PC-9 (cell line): Measurements from ENCODE around the gene PCLO. TPM values are rescaled to one million over a fixed set of nuclear protein-coding genes. Genes with fewer than 3 reads are reported as not detected.
"Not testable (repeated sequence)": the region's sequence is repeated elsewhere in the genome, so short reads cannot be mapped to it uniquely, and the experiment has no call there.

Experiments
- BruUV-seq: library from RNA; stranded (reverse); fragments of 400-500 nt; replicated peaks from 2 replicates; lab custom pipeline; 2021; lab: Mats Ljungman, UMichigan
- CTCF ChIA-PET: fragments of 300-600 bp; sonication (Branson Sonifier 250); formaldehyde crosslinking; loops from one replicate; lab custom pipeline; 2022; ENCODE audit warnings: antibody characterized with exemption; lab: Charles Lee
- POLR2A ChIA-PET: fragments of 300-600 bp; sonication (Branson Sonifier 250); formaldehyde crosslinking; loops from one replicate; lab custom pipeline; 2022; ENCODE audit warnings: antibody characterized with exemption; ENCODE audit not compliant: unreplicated experiment; lab: Charles Lee
- DNase-seq, 2 experiments: peaks; one replicate each; pipeline versions ENCODE4 v3.0.0 to v3.0.0-alpha.2; 2015 to 2022; ENCODE audit warnings: mixed read lengths in 1 of 2
- H2AFZ ChIP-seq: fragments of 200-600 bp; sonication (generic); 2 replicates; pipeline ENCODE4 v1.8.1; 2017; ENCODE audit warnings: antibody characterized with exemption
- H3F3A ChIP-seq: fragments of 200-600 bp; sonication (generic); 2 replicates; pipeline ENCODE4 v1.8.1; 2017; ENCODE audit warnings: antibody characterized with exemption, mild to moderate bottlenecking, low read depth; ENCODE audit not compliant: insufficient read depth
- H3K27ac ChIP-seq: fragments of 200-600 bp; sonication (generic); 2 replicates; pipeline ENCODE4 v1.6.1; 2016; ENCODE audit warnings: mixed run types
- H3K27me3 ChIP-seq: fragments of 200-600 bp; sonication (generic); 2 replicates; pipeline ENCODE4 v1.6.1; 2016; ENCODE audit warnings: low read depth, mixed run types; ENCODE audit not compliant: insufficient read depth
- H3K36me3 ChIP-seq: fragments of 200-600 bp; sonication (generic); 2 replicates; pipeline ENCODE4 v1.6.1; 2016; ENCODE audit warnings: low read depth, mixed run types
- H3K4me1 ChIP-seq: fragments of 200-600 bp; sonication (generic); replicated peaks from 2 replicates; pipeline ENCODE4 v1.6.1; 2016; ENCODE audit warnings: mixed run types; ENCODE audit not compliant: insufficient read depth
- H3K4me2 ChIP-seq: fragments of 200-600 bp; sonication (generic); 2 replicates; pipeline ENCODE4 v1.6.1; 2017; ENCODE audit warnings: mixed run types
- H3K4me3 ChIP-seq: fragments of 200-600 bp; sonication (generic); 2 replicates; pipeline ENCODE4 v1.6.1; 2016; ENCODE audit warnings: mixed run types
- H3K79me2 ChIP-seq: fragments of 200-600 bp; sonication (generic); 2 replicates; pipeline ENCODE4 v1.6.1; 2017; ENCODE audit warnings: low read depth, mixed run types
- H3K9me2 ChIP-seq: fragments of 200-600 bp; sonication (generic); 2 replicates; pipeline ENCODE4 v1.8.1; 2017; ENCODE audit warnings: mild to moderate bottlenecking; ENCODE audit not compliant: insufficient read depth
- H3K9me3 ChIP-seq: fragments of 200-600 bp; sonication (generic); 2 replicates; pipeline ENCODE4 v1.8.1; 2016; ENCODE audit warnings: low read depth; ENCODE audit not compliant: insufficient read depth
- H4K20me1 ChIP-seq: fragments of 200-600 bp; sonication (generic); 2 replicates; pipeline ENCODE4 v1.8.1; 2017; ENCODE audit not compliant: insufficient read depth
- EZH2 ChIP-seq: fragments of 200-600 bp; sonication (generic); IDR thresholded peaks from 2 replicates; pipeline ENCODE4 v1.8.0; 2017; ENCODE audit warnings: antibody characterized with exemption, low read depth
- intact Hi-C: fragments of 100-400 bp; cut with micrococcal nuclease; formaldehyde crosslinking; loops from one replicate; pipeline ENCODE4 v1.10.0; 2022; ENCODE audit not compliant: unreplicated experiment
- total RNA-seq: library from RNA; stranded (reverse); gene quantifications from 2 replicates; pipeline ENCODE4 v1.2.3, GENCODE V29; 2021
- TF ChIP-seq, protein P1 (sequence below): fragments of 200-600 bp; sonication (generic); conservative IDR thresholded peaks from 2 replicates; pipeline ENCODE4 v1.6.1; 2017; ENCODE audit warnings: mixed run types, antibody characterized with exemption, mild to moderate bottlenecking, moderate library complexity

PCLO gene
- total RNA-seq, 1 experiment from 2014 or later, result 4.0 TPM

DNA sequence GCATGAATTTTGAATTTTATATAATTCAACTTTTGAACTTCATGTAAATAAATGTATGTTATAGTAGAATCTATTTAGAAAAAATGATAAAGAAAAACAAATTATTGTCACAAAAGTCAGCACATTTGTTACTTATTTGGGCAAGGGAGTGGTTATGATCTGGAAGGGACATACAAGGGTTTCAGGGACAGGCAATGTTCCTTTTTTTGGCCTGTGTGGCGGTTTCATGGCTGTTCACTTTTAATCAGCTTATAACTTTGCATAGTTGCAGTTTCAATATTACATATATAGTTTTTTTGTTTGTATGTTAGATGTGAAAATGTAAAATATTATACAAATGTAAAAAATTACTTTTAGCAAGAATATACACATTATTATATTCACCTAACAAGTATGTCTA, 256.2 kb downstream of the PCLO start:
- Histone ChIP-seq H3K27me3 (no peaks in the 10 kb centered on the region), H3K27ac (no peak overlapping the region), H4K20me1 (no peaks in the 10 kb centered on the region), H3K36me3 (no peaks in the 10 kb centered on the region), H3K9me2 (no peaks in the 10 kb centered on the region), H3K4me2 (no peak overlapping the region), H3K9me3 (no peaks in the 10 kb centered on the region), H2AFZ (no peak overlapping the region), H3K79me2 (no peaks in the 10 kb centered on the region), H3K4me1 (no peaks in the 10 kb centered on the region), H3F3A (no peaks in the 10 kb centered on the region), H3K4me3 (no peak overlapping the region)
- TF ChIP-seq, protein P1, sequence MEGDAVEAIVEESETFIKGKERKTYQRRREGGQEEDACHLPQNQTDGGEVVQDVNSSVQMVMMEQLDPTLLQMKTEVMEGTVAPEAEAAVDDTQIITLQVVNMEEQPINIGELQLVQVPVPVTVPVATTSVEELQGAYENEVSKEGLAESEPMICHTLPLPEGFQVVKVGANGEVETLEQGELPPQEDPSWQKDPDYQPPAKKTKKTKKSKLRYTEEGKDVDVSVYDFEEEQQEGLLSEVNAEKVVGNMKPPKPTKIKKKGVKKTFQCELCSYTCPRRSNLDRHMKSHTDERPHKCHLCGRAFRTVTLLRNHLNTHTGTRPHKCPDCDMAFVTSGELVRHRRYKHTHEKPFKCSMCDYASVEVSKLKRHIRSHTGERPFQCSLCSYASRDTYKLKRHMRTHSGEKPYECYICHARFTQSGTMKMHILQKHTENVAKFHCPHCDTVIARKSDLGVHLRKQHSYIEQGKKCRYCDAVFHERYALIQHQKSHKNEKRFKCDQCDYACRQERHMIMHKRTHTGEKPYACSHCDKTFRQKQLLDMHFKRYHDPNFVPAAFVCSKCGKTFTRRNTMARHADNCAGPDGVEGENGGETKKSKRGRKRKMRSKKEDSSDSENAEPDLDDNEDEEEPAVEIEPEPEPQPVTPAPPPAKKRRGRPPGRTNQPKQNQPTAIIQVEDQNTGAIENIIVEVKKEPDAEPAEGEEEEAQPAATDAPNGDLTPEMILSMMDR, result no peak
- no peak for TF ChIP-seq EZH2
- no peak for DNase-seq
- intact Hi-C loops, result no loop called here
- BruUV-seq, result no TSS peak
- POLR2A ChIA-PET, result no interaction called here
- CTCF ChIA-PET, result no interaction called here

DNA sequence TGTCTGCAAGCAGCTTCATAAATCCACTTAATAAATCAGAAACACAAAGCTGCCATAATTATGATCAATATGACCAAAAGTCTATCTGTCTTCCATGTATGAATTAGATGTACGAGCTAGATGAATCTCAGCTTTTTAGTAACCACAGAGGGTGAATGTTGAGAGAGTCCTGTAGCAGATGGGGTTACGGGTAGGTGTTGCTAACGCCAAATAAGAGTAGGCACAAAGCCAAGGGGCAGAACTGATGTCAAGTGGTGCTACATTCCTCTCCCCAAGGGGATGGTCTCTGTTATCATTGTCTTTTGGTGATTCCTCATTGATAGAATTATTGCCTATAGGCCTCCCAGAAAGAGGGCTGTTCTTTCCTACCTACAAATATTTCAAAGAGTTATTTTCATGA, 257.8 kb downstream of the PCLO start:
- TF ChIP-seq, protein P1, result no peak
- no peak for TF ChIP-seq EZH2
- Histone ChIP-seq H3K4me1 (no peaks in the 10 kb centered on the region), H3K4me3 (no peak overlapping the region), H3K36me3 (no peaks in the 10 kb centered on the region), H3K4me2 (no peak overlapping the region), H3K27me3 (no peaks in the 10 kb centered on the region), H2AFZ (no peak overlapping the region), H3K79me2 (no peaks in the 10 kb centered on the region), H3F3A (no peaks in the 10 kb centered on the region), H4K20me1 (no peaks in the 10 kb centered on the region), H3K9me3 (no peaks in the 10 kb centered on the region), H3K27ac (no peak overlapping the region), H3K9me2 (no peaks in the 10 kb centered on the region)
- POLR2A ChIA-PET, result no interaction called here
- no peak for DNase-seq
- intact Hi-C loops, result no loop called here
- BruUV-seq, result no TSS peak
- CTCF ChIA-PET, result no interaction called here

- intact Hi-C loops, result not testable (repeated sequence)
Measured at GRCh38 chr7:82901098-82901497, 261.6 kb downstream of the PCLO start.

DNA sequence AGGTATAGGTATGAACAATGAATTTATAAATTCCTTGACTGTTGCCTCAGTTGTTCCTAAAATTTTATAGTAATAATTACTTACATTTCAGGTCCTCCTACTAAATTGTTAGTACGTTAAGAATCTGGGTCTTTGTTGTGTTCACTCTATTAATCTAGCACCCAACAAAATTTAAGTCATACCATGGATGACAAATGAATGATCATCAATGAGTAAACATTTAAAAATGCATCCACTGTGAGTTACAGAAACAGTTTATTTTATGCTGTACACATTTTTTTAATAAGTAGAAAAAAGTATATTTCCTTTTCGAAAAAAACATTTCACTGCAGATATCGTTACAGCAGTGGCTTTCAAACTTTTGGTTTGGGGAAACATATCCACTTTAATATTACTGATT, 265.2 kb downstream of the PCLO start:
- no peak for DNase-seq
- BruUV-seq, result no TSS peak
- H3K36me3 ChIP-seq, result no peaks in the 10 kb centered on the region
- H3K4me1 ChIP-seq, result no peaks in the 10 kb centered on the region
- H2AFZ ChIP-seq, result no peak overlapping the region
- no peaks in the 10 kb centered on the region for H3K79me2 ChIP-seq
- no peaks in the 10 kb centered on the region for H3K9me2 ChIP-seq
- no peaks in the 10 kb centered on the region for H3K9me3 ChIP-seq
- H3K27ac ChIP-seq, result no peak overlapping the region
- H3K27me3 ChIP-seq, result no peaks in the 10 kb centered on the region
- ChIA-PET POLR2A (no interaction called here), CTCF (no interaction called here)
- no peak overlapping the region for H3K4me2 ChIP-seq
- H3F3A ChIP-seq, result no peaks in the 10 kb centered on the region
- H3K4me3 ChIP-seq, result no peak overlapping the region
- no peaks in the 10 kb centered on the region for H4K20me1 ChIP-seq
- TF ChIP-seq, protein P1, result no peak
- TF ChIP-seq EZH2, result no peak
- intact Hi-C loops, result no loop called here

More at GRCh38 chr7:82901098-82901497, 261.6 kb downstream of the PCLO start:
- H4K20me1 ChIP-seq, H3K4me2 ChIP-seq, H3F3A ChIP-seq, H3K4me1 ChIP-seq, CTCF ChIA-PET, H3K79me2 ChIP-seq, H3K4me3 ChIP-seq, BruUV-seq, H3K36me3 ChIP-seq, H2AFZ ChIP-seq, H3K27ac ChIP-seq, DNase-seq, POLR2A ChIA-PET, H3K27me3 ChIP-seq, H3K9me3 ChIP-seq, H3K9me2 ChIP-seq: not testable (repeated sequence)

- H3K4me1 ChIP-seq, H3K9me3 ChIP-seq, H3K4me3 ChIP-seq, H3K27ac ChIP-seq, H4K20me1 ChIP-seq, H3K79me2 ChIP-seq, BruUV-seq, H3K36me3 ChIP-seq, CTCF ChIA-PET, intact Hi-C loops, H3K9me2 ChIP-seq, H3K27me3 ChIP-seq, H3F3A ChIP-seq, H2AFZ ChIP-seq, H3K4me2 ChIP-seq, DNase-seq: not testable (repeated sequence)
- POLR2A ChIA-PET, result interaction anchor here (0.7 kb wide), 1 partner anchor 14 kb away, joined by 4 read pairs; no protein-coding TSS in a partner anchor
Measured at GRCh38 chr7:82894341-82894740, 268.3 kb downstream of the PCLO start.
